CD4-positive, alpha-beta T cell (primary cell): ENCODE measurements around the gene LDLRAD4. TPM values are rescaled to one million over a fixed set of nuclear protein-coding genes. Genes with fewer than 3 reads are reported as not detected.
A peak's percentile ranks its signal among the peaks of the same experiment; 100 is the strongest.

ENCODE experiments used
- ATAC-seq: fragments of 200-7000 bp; cut with Tn5 transposase; one replicate; pipeline ENCODE4 v1.10.0; 2022; ENCODE audit warnings: mild to moderate bottlenecking; ENCODE audit not compliant: poor library complexity
- CTCF ChIA-PET: fragments of 350-600 bp; sonication (Branson Sonifier 250); formaldehyde crosslinking; loops from one replicate; lab custom pipeline; 2021; ENCODE audit warnings: antibody characterized with exemption, inconsistent platforms; lab: Charles Lee
- POLR2A ChIA-PET: fragments of 350-600 bp; sonication (Branson Sonifier 250); formaldehyde crosslinking; loops from one replicate; lab custom pipeline; 2021; ENCODE audit warnings: antibody characterized with exemption, inconsistent platforms; lab: Charles Lee
- DNase-seq, 14 experiments: peaks; one replicate each; pipeline ENCODE4 v3.0.0-alpha.2; 2013 to 2020; ENCODE audit warnings: mixed read lengths in 2 of 14
- H3K27ac ChIP-seq, 2 donors: one replicate each; pipeline versions ENCODE4 v1.5.1 to v1.7.0; 2013; ENCODE audit warnings: low read length in 2 of 2, low read depth in 1 of 2, mild to moderate bottlenecking in 1 of 2
- H3K27me3 ChIP-seq, 2 experiments: 1 replicate in 1 of 2; 2 replicates in 1 of 2; pipeline versions ENCODE4 v1.6.1 to v1.7.0; 2013; ENCODE audit warnings: low read length in 2 of 2, control low read depth in 1 of 2, mild to moderate bottlenecking in 1 of 2, moderate library complexity in 1 of 2; ENCODE audit not compliant: insufficient read depth in 2 of 2, control insufficient read depth in 1 of 2
- H3K36me3 ChIP-seq: one replicate; pipeline ENCODE4 v1.6.1; 2013; ENCODE audit warnings: low read length, control low read depth; ENCODE audit not compliant: insufficient read depth
- H3K4me1 ChIP-seq: one replicate; pipeline ENCODE4 v1.6.1; 2013; ENCODE audit warnings: low read length, control low read depth; ENCODE audit not compliant: insufficient read depth
- H3K4me3 ChIP-seq: one replicate; pipeline ENCODE4 v1.5.1; 2013; ENCODE audit warnings: mild to moderate bottlenecking, low read length, moderate library complexity
- H3K9me3 ChIP-seq, 2 experiments: 1 replicate in 1 of 2; 2 replicates in 1 of 2; pipeline versions ENCODE4 v1.6.1 to v1.7.0; 2013; ENCODE audit warnings: low read length in 2 of 2, mild to moderate bottlenecking in 2 of 2, control low read depth in 1 of 2, moderate library complexity in 1 of 2; ENCODE audit not compliant: control insufficient read depth in 1 of 2, insufficient read depth in 1 of 2
- H3K27ac Mint-ChIP-seq: one replicate; pipeline ENCODE4 v1.8.0; 2020; ENCODE audit warnings: mixed read lengths
- H3K27me3 Mint-ChIP-seq: one replicate; pipeline ENCODE4 v1.8.0; 2021; ENCODE audit warnings: mixed read lengths
- H3K36me3 Mint-ChIP-seq: one replicate; pipeline ENCODE4 v1.8.0; 2021; ENCODE audit warnings: low read depth, mixed read lengths
- H3K4me1 Mint-ChIP-seq: one replicate; pipeline ENCODE4 v1.8.0; 2021; ENCODE audit warnings: low read depth, mixed read lengths
- H3K4me3 Mint-ChIP-seq: one replicate; pipeline ENCODE4 v1.8.0; 2020; ENCODE audit warnings: mild to moderate bottlenecking, mixed read lengths
- H3K9me3 Mint-ChIP-seq: one replicate; pipeline ENCODE4 v1.8.0; 2020; ENCODE audit warnings: mixed read lengths
- intact Hi-C, 2 experiments: fragments of 100-400 bp; cut with DNase I in 1 of 2; cut with micrococcal nuclease in 1 of 2; formaldehyde crosslinking; loops; one replicate each; pipeline versions ENCODE4 v1.15.1 to v1.9.0; 2023 to 2025; cut with DNase I, micrococcal nuclease
- total RNA-seq, 174 experiments: library from RNA in 2 of 174; stranded (reverse) in 2 of 174; gene quantifications; one replicate each; pipeline ENCODE4 v1.2.3 and lab custom pipeline; 2021 to 2026
- TF ChIP-seq, protein P1 (sequence below): fragments of 200-600 bp; IDR thresholded peaks from one replicate; pipeline ENCODE4 v1.8.0; 2022; ENCODE audit warnings: antibody characterized with exemption, mild to moderate bottlenecking

The LDLRAD4 gene
- total RNA-seq, 2 experiments from 2014 or later, result 51.9 to 52.7 TPM

DNA sequence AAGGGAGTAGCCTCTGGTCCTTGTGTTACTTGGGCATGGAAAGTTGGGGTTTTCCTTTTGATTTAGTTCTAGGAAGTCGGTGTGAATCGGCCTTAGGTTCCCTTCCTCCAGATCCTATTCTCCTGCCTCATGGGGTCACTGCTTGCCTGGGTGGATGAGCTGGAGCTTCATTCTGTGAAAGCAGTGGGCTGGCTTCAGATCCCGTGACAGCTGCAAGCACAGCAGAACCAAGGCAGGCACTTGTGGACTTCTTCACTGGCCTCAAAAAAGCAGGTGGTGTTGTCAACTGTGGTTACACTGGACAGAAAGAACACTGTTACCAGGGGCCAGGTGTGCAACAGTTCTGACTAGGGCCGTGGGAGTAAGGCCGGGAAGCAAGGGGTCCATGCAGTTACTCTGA lies 243.4 kb downstream of the LDLRAD4 start:
- intact Hi-C loops, result loop anchor here (5.0 to 10.0 kb wide), 2 partner anchors 80 to 153 kb away; no protein-coding TSS in a partner anchor
- H3K27me3 ChIP-seq, result no peaks in the 10 kb centered on the region
- peaks cover 0 to 7% of the 10 kb centered on the region in 2 experiments for H3K9me3 ChIP-seq
- Mint-ChIP-seq H3K4me1 (peaks cover 84% of the 10 kb centered on the region), H3K36me3 (peaks cover 23% of the 10 kb centered on the region), H3K9me3 (peaks cover 3% of the 10 kb centered on the region), H3K27ac (peak overlapping the region; percentile 97), H3K27me3 (no peaks in the 10 kb centered on the region), H3K4me3 (no peak overlapping the region)
- CTCF ChIA-PET, result no interaction called here
- TF ChIP-seq, protein P1, sequence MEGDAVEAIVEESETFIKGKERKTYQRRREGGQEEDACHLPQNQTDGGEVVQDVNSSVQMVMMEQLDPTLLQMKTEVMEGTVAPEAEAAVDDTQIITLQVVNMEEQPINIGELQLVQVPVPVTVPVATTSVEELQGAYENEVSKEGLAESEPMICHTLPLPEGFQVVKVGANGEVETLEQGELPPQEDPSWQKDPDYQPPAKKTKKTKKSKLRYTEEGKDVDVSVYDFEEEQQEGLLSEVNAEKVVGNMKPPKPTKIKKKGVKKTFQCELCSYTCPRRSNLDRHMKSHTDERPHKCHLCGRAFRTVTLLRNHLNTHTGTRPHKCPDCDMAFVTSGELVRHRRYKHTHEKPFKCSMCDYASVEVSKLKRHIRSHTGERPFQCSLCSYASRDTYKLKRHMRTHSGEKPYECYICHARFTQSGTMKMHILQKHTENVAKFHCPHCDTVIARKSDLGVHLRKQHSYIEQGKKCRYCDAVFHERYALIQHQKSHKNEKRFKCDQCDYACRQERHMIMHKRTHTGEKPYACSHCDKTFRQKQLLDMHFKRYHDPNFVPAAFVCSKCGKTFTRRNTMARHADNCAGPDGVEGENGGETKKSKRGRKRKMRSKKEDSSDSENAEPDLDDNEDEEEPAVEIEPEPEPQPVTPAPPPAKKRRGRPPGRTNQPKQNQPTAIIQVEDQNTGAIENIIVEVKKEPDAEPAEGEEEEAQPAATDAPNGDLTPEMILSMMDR, result no peak
- ATAC-seq (no peak), DNase-seq (no peak)
- no peak overlapping the region for H3K4me3 ChIP-seq
- H3K36me3 ChIP-seq, result no peaks in the 10 kb centered on the region
- POLR2A ChIA-PET, result no interaction called here
- H3K4me1 ChIP-seq, result peaks cover 53% of the 10 kb centered on the region
- no peak overlapping the region for H3K27ac ChIP-seq

DNA sequence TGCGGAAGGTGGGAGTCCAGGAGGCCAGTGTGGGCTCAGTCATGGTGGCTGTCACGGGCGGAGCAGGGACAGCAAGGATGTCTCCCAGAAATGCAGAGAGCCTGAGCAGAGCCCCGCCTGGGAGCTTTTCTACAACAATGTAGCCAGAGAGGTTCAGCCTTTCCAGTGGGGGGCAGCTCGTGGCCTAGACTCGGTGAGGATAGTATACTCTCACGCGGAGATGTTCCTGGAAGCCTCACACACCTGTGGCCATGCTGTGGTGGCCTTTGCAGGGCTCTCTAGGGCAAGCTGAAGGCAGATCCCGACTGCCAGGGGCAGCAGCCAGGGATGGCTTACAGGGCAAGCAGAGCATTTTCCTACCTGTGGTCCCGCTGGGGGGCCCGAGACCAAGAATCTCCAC lies 244.1 kb downstream of the LDLRAD4 start:
- Histone ChIP-seq H3K4me1 (peaks cover 50% of the 10 kb centered on the region), H3K36me3 (no peaks in the 10 kb centered on the region), H3K4me3 (no peak overlapping the region), H3K27me3 (no peaks in the 10 kb centered on the region), H3K27ac (peak overlapping the region in 1 of 2 donors; percentile 14), H3K9me3 (peaks cover 4 to 5% of the 10 kb centered on the region in 2 experiments)
- intact Hi-C loops, result loop anchor here (5.0 to 10.0 kb wide), 2 partner anchors 80 to 152 kb away; no protein-coding TSS in a partner anchor
- ChIA-PET CTCF (no interaction called here), POLR2A (interaction anchor here (2.4 to 2.8 kb wide), 2 partner anchors 24 to 26 kb away, joined by 10 to 18 read pairs; no protein-coding TSS in a partner anchor)
- ATAC-seq (no peak), DNase-seq (no peak)
- no peaks in the 10 kb centered on the region for H3K27me3 Mint-ChIP-seq
- peak overlapping the region; percentile 97 for H3K27ac Mint-ChIP-seq
- H3K4me1 Mint-ChIP-seq, result peaks cover 85% of the 10 kb centered on the region
- H3K9me3 Mint-ChIP-seq, result peaks cover 7% of the 10 kb centered on the region
- H3K36me3 Mint-ChIP-seq, result peaks cover 31% of the 10 kb centered on the region
- H3K4me3 Mint-ChIP-seq, result peak overlapping the region; percentile 42
- TF ChIP-seq, protein P1, result no peak

DNA sequence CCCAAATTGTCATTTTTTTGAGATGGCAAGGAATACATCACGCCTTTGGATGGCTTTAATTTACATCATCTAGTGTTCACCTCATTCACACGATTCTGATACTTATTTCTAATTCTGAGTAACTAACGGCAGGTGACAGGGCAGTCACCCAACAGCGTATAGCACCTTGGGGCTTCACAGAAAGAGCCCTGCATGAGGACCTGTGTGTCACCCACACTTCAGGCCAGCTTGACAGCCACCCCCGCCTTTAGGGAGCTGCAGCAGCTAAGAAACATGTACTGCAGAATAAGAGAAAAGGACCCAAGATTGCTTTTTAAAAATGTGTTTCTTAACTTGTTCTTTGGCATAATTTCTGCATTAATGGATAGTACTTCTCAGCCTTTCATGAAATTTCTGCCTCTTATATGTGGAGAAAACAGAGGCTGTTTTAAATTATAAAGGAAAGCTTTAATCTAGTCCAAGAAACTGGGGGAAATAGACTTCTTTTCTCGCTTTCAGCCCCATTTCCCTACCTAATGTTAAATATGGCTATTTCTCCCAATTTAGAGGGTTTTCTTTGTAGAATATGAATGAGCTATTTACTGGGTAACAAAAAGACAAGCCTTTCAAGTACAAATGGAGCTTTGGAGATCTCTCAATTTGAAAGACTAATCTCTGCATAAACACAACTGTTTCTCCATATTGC lies 245.1 kb downstream of the LDLRAD4 start:
- peak overlapping the region; percentile 60 to 64 for H3K27ac ChIP-seq
- Mint-ChIP-seq H3K36me3 (peaks cover 33% of the 10 kb centered on the region), H3K4me1 (peaks cover 83% of the 10 kb centered on the region), H3K27me3 (no peaks in the 10 kb centered on the region), H3K9me3 (peaks cover 10% of the 10 kb centered on the region), H3K4me3 (peak overlapping the region; percentile 91), H3K27ac (peak overlapping the region; percentile 97)
- TF ChIP-seq, protein P1, result no peak
- ChIA-PET POLR2A (interaction anchor here (0.6 to 2.8 kb wide), 8 partner anchors 8 to 246 kb away, joined by 3 to 18 read pairs (median 3); no protein-coding TSS in a partner anchor), CTCF (interaction anchor here (1.0 kb wide), 1 partner anchor 23 kb away, joined by 3 read pairs; no protein-coding TSS in a partner anchor)
- H3K27me3 ChIP-seq, result no peaks in the 10 kb centered on the region
- H3K4me3 ChIP-seq, result no peak overlapping the region
- no peaks in the 10 kb centered on the region for H3K36me3 ChIP-seq
- intact Hi-C loops, result loop anchor here (1.0 to 10.0 kb wide), 4 partner anchors 81 to 247 kb away; no protein-coding TSS in a partner anchor
- DNase-seq (peak in 1 of 14 experiments; percentile 43), ATAC-seq (no peak)
- H3K4me1 ChIP-seq, result peaks cover 50% of the 10 kb centered on the region
- H3K9me3 ChIP-seq, result peaks cover 0 to 6% of the 10 kb centered on the region in 2 experiments
